HG03439 (cell line): Measurements from ENCODE around the gene FGFR3.

Source experiments
- ATAC-seq: cut with Tn5 transposase; IDR thresholded peaks from one replicate; pipeline ENCODE4 v1.9.1; 2021; ENCODE audit warnings: mild to moderate bottlenecking, moderate library complexity; ENCODE audit not compliant: unreplicated experiment

FGFR3 gene

DNA sequence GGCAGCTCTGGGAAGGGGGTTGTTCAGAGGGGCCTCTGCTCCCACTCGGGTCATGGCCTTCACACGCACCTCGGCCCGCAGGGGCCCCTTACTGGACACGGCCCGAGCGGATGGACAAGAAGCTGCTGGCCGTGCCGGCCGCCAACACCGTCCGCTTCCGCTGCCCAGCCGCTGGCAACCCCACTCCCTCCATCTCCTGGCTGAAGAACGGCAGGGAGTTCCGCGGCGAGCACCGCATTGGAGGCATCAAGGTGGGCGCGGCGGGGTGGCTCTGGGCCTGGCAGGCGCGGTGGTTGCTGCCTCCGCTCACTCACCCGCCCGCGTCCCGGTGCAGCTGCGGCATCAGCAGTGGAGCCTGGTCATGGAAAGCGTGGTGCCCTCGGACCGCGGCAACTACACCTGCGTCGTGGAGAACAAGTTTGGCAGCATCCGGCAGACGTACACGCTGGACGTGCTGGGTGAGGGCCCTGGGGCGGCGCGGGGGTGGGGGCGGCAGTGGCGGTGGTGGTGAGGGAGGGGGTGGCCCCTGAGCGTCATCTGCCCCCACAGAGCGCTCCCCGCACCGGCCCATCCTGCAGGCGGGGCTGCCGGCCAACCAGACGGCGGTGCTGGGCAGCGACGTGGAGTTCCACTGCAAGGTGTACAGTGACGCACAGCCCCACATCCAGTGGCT, 8.3 kb downstream of the FGFR3 start:
- ATAC-seq: no peak

DNA sequence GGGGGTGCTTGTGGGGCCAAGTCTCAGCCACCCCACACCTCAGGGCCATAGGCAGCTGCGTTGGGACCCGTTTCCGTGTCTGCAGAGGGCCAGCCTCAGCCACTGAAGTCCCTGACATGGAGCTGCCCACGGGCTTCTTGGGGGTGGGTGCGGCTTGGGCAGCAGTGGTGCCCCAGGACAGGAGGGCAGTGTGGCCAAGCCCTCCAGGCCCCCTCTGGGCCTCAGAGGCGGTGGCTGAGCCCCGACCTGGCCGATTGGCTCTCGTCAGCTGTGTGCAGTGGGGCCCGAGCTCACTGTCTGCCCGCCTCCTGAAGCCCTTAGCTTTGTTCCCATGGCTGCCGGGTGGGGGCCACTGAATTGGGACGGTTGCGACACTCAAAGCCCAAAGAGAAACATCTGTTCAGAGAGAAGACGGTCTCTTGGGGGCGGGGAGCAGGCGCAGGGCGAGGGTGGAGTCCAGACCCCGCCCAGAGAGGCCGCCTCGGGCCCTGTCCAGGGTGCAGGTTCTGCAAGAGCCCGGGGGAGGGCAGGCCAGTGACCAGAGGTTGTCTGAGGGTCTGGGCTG, 9.1 kb downstream of the FGFR3 start:
- no peak for ATAC-seq

DNA sequence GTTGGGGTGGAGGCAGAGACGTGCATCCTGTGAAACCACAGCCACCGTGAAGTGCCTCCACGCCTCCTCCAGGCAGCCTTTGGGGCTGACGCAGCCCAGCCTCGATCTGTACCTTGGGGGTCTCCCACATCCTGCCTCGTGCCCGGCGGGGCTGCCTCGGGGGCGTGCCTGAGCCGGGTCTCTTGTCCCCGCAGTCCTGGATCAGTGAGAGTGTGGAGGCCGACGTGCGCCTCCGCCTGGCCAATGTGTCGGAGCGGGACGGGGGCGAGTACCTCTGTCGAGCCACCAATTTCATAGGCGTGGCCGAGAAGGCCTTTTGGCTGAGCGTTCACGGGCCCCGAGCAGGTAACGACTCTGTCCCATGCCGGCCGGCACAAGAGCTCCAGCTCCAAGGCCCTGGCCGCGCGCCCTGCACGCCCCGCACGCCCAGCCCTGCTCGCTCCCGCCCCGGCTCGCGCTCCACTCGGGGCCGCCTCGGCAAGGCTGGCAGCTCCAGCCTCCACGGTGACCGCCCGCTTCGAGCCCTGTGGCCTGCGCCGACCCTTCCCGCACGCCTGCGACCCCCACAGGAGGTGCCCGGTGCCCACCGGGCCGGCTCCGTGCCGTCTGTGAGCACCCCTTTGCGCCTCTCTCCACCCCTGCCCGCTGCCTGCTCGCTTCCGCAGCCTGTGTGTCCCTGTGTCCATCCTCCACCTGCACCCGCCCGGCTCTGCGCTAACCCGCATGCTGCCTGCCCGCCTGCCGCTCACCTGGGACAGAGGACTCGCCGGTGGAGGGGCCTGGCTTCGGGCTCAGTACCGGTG, 9.8 kb downstream of the FGFR3 start:
- ATAC-seq: no peak

- no peak for ATAC-seq
These were observed 10.7 kb downstream of the FGFR3 start for GRCh38 chr4:1803523-1804423.

DNA sequence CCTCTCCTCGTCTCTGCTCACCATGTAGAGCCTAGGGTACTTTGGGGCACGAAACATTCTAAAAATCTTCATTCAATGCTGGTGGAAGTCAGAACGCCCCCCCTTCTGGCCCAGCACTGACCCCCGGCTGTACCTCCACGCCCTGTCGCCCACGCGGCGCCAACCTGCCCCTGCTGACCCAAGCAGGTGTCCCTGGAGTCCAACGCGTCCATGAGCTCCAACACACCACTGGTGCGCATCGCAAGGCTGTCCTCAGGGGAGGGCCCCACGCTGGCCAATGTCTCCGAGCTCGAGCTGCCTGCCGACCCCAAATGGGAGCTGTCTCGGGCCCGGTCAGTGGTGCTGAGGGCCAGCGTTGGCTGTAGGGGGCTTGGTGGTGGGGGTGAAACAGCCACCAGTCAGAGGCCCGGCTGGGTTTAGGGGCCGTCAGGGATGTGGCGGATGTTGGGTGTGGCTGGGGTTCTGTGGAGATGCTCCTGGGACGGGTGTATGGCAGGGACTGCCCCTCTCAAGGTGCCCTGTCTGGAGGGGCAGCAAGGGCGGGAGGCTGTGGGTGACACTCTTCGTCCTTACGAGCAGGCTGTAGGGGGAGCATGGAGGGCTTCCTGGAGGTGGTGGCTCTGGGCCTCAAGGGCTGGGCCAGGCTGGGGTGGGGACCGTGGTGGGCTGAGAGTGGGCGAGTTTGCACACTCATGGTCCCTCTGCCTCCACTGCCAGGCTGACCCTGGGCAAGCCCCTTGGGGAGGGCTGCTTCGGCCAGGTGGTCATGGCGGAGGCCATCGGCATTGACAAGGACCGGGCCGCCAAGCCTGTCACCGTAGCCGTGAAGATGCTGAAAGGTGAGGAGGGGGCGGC, 11.8 kb downstream of the FGFR3 start:
- no peak for ATAC-seq

GRCh38 chr4:1805493-1806222, 12.6 kb downstream of the FGFR3 start:
- ATAC-seq: no peak

- no peak for ATAC-seq
These were observed 13.1 kb downstream of the FGFR3 start for GRCh38 chr4:1806223-1806564.

DNA sequence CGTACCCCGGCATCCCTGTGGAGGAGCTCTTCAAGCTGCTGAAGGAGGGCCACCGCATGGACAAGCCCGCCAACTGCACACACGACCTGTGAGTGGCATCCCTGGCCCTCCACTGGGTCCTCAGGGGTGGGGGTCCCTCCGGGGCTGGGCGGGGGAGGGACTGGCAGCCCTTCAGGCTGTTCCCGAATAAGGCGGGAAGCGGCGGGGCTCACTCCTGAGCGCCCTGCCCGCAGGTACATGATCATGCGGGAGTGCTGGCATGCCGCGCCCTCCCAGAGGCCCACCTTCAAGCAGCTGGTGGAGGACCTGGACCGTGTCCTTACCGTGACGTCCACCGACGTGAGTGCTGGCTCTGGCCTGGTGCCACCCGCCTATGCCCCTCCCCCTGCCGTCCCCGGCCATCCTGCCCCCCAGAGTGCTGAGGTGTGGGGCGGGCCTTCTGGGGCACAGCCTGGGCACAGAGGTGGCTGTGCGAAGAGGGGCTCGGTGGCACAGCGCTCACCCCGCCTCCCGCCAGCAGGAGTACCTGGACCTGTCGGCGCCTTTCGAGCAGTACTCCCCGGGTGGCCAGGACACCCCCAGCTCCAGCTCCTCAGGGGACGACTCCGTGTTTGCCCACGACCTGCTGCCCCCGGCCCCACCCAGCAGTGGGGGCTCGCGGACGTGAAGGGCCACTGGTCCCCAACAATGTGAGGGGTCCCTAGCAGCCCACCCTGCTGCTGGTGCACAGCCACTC, 13.7 kb downstream of the FGFR3 start:
- ATAC-seq: no peak

DNA sequence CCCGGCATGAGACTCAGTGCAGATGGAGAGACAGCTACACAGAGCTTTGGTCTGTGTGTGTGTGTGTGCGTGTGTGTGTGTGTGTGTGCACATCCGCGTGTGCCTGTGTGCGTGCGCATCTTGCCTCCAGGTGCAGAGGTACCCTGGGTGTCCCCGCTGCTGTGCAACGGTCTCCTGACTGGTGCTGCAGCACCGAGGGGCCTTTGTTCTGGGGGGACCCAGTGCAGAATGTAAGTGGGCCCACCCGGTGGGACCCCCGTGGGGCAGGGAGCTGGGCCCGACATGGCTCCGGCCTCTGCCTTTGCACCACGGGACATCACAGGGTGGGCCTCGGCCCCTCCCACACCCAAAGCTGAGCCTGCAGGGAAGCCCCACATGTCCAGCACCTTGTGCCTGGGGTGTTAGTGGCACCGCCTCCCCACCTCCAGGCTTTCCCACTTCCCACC, 14.3 kb downstream of the FGFR3 start:
- ATAC-seq: no peak

GRCh38 chr4:1808396-1808795, 15.3 kb downstream of the FGFR3 start:
- ATAC-seq: no peak

DNA sequence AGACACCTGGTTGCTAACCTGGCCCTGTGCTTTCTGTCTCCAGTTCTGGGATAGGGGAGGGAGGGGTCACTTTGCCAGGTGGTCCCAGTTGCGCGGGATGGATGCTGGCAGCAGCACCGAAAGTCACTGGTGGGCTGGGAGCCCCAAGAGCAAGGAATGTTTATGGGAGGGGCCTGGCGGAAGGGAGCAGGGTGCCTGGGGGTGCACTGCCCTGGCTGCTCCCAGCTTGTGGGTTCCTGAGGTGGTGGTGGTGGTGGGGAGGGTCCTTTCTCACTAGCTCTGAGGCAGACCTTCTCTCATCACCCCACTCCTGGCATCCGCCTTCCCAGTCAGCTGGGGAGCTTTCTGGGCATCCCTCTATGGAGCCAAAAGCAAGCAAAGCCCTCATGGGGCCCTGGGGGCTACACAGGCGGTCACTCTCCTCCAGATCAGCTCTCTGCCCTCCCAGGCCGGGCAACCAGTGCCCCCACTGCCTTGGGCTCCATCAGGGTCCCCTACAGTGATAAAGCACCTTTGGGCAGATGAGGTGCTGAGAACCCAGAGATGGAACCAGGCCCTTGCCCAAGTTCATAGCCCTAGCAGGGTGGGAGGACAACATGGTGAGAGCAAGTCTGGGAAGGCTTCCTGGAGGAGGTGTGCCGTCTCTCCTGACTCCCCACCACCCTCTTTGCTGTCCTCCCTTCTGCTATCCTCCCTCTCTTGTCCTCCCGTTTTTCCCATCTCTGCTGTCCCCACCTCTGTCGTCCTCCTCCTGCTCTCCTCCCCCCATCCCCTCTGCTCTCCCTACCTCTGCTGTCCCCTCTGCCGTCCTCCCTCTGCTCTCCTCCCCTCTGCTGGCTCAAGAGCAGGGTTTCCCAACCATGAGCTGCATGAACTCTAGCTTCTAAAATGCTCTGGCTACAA, 16.0 kb downstream of the FGFR3 start:
- no peak for ATAC-seq

- ATAC-seq: no peak
These were observed 16.8 kb downstream of the FGFR3 start for GRCh38 chr4:1809754-1810502.

GRCh38 chr4:1810765-1811164, 17.7 kb downstream of the FGFR3 start:
- no peak for ATAC-seq

- ATAC-seq: no peak
These were observed 19.6 kb downstream of the FGFR3 start for GRCh38 chr4:1812720-1813119.

- ATAC-seq: no peak
These were observed 20.1 kb downstream of the FGFR3 start for GRCh38 chr4:1813231-1813630.

DNA sequence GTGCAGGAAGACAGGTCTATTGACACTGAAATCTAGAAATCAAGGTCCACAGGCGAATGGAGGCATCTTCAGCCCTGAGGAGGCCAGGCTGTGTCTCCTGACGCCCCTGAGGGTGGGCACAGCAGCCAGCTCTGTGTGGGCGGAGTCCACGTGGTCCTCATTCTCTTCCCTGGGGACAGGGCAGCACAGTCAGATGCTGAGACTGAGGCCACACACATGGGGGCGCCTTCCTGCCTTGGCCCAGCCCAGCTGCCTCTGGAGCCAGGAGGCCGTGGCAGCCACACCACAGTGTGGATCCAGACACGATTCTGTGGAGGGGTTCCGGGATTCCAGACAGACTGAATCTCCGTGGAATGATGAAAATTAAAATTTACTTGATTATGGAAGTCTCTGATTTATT, 20.8 kb downstream of the FGFR3 start:
- no peak for ATAC-seq

GRCh38 chr4:1814453-1814852, 21.4 kb downstream of the FGFR3 start:
- no peak for ATAC-seq
